Cardiac fibroblast (primary cell): ENCODE results near the gene VEZF1.

Experiments
- DNase-seq, 2 donors: peaks; one replicate each; pipeline versions ENCODE4 v3.0.0 to v3.0.0-alpha.2; 2010; ENCODE audit warnings: low read depth in 2 of 2
- H3K4me3 ChIP-seq, 2 donors: replicated peaks in 1 of 2; 1 replicate in 1 of 2; 2 replicates in 1 of 2; pipeline ENCODE4 v1.5.1; 2011; ENCODE audit warnings: low read depth in 2 of 2, low read length in 2 of 2, mild to moderate bottlenecking in 2 of 2, moderate library complexity in 1 of 2
- CTCF ChIP-seq: IDR thresholded peaks from one replicate; pipeline ENCODE4 v1.5.1; 2011; ENCODE audit warnings: low read depth, mild to moderate bottlenecking, low read length, inconsistent platforms

Gene VEZF1

DNA sequence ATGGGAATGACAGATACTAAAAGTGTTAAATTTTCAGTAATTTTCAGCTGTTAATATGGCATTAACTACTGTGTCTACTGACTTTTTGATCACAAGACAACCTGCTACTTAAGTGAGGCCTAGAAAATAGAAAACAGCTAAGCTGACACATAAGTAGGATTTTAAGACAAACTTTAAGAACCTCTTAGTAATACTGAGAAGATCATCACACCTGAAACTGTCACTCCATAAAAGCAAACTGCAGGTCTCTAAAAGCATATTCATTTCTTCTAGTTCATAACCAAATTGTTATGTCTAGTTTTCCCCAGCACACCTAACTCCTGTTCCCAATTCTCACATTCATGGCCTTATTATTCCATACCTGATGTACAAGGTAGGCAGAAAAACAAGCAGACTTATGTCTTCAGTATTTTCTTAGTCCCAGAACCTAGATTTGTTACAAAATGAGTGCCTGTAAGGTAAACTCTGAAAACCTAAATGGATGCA lies 11.0 kb upstream of the VEZF1 start:
- no peak for TF ChIP-seq CTCF
- no peak overlapping the region for H3K4me3 ChIP-seq
- no peak for DNase-seq

DNA sequence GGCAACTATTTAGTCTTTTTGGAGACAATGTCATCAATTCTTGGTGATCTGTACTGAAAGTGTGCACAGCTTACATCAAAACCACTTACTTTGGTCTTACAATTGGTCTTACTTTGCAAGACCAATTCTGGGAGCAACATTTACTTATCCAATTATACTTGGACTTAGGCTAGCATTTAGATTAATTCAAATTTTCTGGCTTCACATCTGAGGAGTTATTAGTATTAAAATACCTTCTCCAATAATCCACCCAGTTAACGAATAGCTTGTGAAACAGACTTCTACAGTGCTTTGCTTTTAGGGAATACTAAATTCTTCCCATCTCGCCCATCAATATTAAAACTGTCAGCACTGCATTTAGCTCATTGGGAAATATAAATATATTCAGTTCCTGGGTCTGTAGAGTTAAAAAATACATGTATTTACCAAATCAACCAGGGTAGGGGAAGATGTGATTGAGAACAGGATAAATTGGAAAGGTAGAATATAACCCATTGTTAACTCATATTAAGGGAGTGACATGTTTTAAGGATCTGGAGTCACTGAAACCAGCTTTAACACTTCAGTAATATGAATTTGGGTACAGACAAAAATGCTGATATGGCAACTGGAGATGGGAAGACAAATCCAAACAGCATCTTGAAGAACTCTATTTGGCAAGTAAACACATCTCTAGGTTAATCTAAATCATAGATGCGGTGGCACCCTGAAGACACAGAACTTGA lies 9.2 kb upstream of the VEZF1 start:
- no peak overlapping the region for H3K4me3 ChIP-seq
- no peak for DNase-seq
- no peak for TF ChIP-seq CTCF

GRCh38 chr17:57995076-57995956 lies 7.3 kb upstream of the VEZF1 start:
- TF ChIP-seq CTCF: peak; percentile 74
- no peak overlapping the region for H3K4me3 ChIP-seq
- DNase-seq: peak; percentile 86 to 87

- no peak for DNase-seq
- H3K4me3 ChIP-seq: no peak overlapping the region
- TF ChIP-seq CTCF: no peak
Measured at GRCh38 chr17:57994436-57994835, 6.4 kb upstream of the VEZF1 start.

GRCh38 chr17:57993471-57994365 lies 5.7 kb upstream of the VEZF1 start:
- no peak overlapping the region for H3K4me3 ChIP-seq
- DNase-seq: no peak
- TF ChIP-seq CTCF: no peak

- no peak for DNase-seq
- TF ChIP-seq CTCF: no peak
- H3K4me3 ChIP-seq: no peak overlapping the region
Measured at GRCh38 chr17:57991537-57991936, 3.5 kb upstream of the VEZF1 start.
